ENCODE data around the gene DNAI7.

The DNAI7 gene

DNA sequence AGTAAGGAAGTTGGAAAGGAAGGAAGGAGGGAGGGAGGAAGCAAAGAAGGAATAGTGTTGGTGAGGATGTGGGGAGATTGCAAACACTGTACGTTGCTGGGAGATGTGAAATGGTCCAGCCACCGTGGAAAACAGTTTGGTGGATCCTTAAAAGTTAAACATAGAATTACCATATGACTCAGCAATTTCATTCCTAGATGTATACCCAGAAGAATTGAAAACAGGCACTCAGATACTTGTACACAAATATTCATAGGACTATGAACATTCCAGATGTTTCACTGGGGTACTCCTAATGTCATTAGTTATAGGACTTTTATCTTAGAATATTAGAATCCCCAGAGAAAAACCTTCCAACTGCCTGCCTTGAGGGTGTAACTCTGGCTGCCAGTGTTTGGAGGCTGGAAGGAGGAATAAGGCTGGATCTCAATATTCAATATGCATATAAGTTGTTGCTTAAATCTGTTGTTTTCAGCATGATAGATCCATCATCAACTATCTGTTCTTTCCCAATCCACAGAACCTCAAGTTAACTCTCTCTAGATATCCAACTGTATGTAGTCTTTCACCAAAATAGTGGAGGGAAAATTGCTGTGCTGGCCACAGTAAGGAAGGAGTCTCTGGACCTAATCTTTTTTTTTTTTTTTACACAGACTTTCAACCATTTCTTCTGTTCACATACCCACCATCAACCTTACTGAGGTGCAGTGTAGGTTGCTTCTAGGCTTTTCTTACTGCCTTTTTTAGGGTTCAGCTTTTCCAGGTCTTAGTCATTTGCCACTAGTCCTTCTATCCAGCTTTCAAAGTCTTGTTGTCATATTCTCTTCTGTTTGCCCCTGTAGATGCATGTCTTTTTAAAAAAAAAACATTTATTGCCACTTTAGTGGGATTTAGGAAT is 94.5 kb downstream of the DNAI7 start:
- DNase-seq (ENCODE audit: low read depth in 2 of 2): no peak

DNA sequence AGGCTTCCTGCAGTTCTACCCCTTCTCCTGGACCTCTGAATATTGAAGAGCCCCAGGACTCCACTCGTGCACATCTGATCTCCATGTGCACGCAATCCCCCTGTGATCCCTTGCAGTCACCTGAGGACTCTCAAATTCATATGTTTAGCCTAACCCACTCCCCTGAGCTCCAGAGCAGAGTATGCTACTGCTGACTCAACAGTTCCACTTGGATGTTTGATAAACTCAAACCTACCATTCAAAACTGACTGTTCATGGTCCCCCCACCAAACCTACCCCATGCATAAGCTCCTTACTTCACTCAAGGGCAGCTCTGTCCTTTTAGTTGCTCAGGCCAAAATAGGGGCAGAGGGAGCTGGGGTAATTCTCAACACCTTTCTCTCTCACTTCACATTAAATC is 96.0 kb downstream of the DNAI7 start:
- DNase-seq (ENCODE audit: low read depth in 2 of 2): no peak

DNA sequence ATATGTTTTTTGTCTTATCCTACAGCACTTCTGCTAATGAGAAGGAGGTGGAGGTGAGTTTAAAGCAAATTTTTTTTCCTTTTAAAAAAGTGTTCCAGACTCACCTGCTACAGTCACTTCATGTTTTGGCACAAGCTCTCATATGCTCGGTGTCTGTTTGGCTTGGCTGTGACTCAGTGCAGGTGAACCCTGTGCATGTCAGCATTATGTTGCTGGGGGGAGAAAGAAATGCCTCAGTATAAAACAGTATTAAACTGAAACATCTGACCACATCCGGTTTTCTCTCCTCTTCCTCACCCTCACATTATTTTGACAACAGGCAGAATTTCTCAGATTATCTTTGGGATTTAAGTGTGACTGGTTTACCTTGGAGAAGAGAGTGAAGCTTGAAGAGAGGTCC is 105.2 kb downstream of the DNAI7 start:
- DNase-seq (ENCODE audit: low read depth in 2 of 2): no peak

- DNase-seq (ENCODE audit: low read depth in 2 of 2): no peak
These were observed 107.4 kb downstream of the DNAI7 start for GRCh38 chr12:25087596-25087995.

DNA sequence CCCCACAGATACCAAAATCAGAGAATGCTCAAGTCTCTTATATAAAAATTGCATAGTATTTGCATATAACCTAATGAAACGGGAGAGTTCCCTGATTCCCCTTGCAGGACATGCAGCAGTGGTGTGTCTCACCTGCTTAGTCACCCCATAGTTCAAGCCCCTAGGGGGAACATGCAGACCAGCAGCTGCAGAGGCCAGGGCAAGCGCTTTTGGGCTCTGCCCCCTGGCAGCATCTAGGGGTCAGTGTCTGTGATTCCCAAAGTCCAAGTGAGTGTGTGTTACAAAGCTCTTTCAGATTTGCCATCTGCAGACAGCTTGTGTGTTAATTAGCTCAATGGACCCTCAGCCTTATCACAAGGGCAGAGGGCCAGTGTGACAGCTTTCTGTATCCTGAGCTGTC is 110.1 kb downstream of the DNAI7 start:
- no peak for DNase-seq (ENCODE audit: low read depth in 2 of 2)

DNA sequence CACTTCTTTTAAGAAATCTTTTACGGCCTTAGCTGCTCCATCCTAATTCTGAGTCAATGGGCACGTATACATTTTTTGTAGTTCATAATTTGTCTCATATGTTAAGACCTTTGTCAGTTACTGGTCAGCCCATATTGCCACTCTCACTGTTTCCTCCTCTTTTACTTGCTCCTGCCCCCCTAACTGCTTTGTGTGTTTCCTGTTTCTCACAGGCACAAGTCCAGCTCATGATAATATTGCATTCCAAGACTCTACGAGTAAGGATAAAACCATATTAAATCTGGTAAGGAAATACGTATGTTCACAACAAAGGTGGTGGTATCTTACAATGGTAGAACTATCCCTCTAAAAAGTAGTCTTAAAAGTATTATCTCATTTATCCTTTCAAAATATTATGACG is 111.7 kb downstream of the DNAI7 start:
- no peak for DNase-seq (ENCODE audit: low read depth in 2 of 2)

- no peak for DNase-seq (ENCODE audit: low read depth in 2 of 2)
These were observed 112.3 kb downstream of the DNAI7 start for GRCh38 chr12:25082628-25083027.

GRCh38 chr12:25079393-25079792 is 115.6 kb downstream of the DNAI7 start:
- DNase-seq (ENCODE audit: low read depth in 2 of 2): no peak

DNA sequence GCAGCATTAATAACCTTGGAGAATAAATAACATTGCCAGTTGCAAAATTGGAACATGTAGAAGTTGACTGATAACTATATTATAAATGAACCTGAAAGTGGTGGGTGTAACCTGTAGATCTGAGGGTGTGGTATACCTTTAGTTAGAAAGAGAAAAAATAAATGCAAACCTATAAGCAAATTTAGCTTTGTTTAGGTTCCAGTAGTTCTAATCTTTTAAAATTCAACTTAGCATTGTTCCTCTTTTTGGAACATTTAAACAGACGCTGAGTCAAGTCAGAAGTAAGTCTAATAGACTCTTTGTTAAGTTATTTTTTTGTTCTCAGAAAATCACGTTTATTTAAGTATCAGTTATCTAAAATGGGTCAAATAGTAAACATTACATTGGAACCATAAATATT is 120.0 kb downstream of the DNAI7 start:
- no peak for DNase-seq (ENCODE audit: low read depth in 2 of 2)

- DNase-seq (ENCODE audit: low read depth in 2 of 2): no peak
These were observed 120.8 kb downstream of the DNAI7 start for GRCh38 chr12:25074113-25074512.

DNA sequence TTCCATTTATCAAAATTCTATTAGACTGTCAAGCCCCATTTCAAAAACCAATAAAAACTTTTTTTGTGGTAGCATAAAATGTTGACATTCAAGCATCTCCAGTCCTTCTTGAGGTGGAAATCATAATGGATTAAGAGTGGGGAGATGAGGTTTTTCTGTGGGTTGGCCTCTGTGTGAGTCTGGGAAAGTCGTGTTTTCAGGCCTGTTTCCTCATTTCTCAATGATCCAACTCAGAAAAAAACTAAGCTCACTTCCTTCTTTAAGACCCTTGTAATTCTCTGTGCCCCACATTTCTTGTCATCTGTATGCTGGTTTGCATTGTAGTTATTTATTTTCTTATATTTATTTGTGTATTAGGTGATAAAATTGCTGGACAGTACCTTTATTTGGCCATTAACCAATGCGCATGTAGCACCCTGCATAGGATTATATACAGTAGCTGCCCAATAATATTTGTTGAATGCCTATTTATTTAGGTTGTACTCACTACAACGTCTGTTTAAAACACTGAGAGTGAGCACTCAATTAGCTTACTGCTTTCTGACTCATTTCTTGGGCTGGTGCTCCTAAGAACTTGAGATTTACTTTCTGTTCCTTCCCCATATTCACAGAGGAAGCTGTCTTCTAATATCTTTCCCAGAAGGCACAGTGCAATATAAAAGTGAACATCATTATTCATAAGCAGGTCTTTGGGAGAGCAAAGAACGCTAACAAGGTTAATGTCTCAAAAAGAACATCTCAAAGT is 121.9 kb downstream of the DNAI7 start:
- no peak for DNase-seq (ENCODE audit: low read depth in 2 of 2)

DNA sequence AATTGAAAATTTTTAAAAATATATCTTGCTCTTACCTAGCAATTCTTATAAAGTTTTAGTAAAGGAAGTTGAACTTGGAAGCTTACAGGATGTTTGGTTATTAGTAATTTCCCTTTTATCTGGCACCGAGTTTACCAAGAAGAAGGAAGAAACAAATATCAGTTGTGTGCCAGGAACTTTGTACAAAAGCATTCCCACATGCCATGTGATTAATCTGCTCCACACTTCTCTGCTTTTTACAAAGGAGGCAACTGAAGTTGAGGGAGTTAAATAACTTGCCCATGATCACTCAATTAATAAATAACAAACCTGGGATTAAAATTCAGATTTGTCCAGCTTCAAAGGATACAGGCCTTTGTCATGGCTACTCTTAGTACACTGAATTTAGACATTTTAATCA is 123.6 kb downstream of the DNAI7 start:
- no peak for DNase-seq (ENCODE audit: low read depth in 2 of 2)

- DNase-seq (ENCODE audit: low read depth in 2 of 2): no peak
These were observed 125.7 kb downstream of the DNAI7 start for GRCh38 chr12:25069224-25069623.

GRCh38 chr12:25065035-25065434 is 129.9 kb downstream of the DNAI7 start:
- no peak for DNase-seq (ENCODE audit: low read depth in 2 of 2)

DNA sequence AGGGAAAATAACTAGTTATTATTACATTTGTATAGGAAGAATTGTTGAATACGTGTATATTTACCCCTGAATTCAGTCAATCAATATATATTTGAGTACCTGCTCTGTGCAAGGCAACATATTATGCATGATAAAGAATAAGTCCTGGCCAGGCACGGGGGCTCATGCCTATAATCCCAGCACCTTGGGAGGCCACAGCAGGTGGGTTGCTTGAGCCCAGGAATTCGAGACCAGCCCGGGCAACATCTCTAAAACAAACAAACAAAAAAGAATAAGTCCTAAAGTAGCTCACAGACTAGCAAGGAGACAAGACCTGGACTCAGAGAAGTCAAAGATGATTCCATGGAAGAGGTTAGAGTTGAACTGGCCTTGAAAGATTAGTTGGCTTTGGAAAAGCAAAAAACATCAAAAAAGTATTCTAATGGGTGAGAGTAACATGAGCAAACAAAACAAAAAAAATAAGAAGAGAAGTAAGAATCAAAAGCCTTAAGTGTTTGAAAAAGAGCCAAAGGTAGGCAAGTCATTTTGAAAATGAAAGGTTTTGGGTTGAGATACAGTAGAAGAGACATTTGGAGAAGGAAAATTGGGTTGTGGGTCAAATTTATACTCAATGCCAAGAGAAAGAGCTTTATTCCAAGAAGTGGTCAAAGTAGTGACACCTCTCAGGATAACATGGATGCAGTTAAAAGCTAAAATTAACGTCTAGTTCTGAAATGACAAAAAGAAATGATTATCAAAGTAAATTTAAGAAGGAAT is 130.9 kb downstream of the DNAI7 start:
- DNase-seq (ENCODE audit: low read depth in 2 of 2): no peak

GRCh38 chr12:25058658-25059058 is 136.3 kb downstream of the DNAI7 start:
- DNase-seq (ENCODE audit: low read depth in 2 of 2): no peak
